ENCODE results near the gene GHR.

GRCh38 chr5:42520203-42520602 lies 97.0 kb downstream of the GHR start:
- TF ChIP-seq POLR2A (IDR thresholded peaks at IDR 0.05) (no peak), CTCF (IDR thresholded peaks at IDR 0.05 in 8 of 11, conservative IDR thresholded peaks at IDR 0.05 in 3 of 11) (no peak), POLR2AphosphoS5 (IDR thresholded peaks at IDR 0.05) (no peak)

All from spleen (tissue), 7 donors.